BLaER1 treated with 17β-estradiol and CSF1 and Interleukin-3, amounts not matched to agents 10 nM and 100 nM (cell line): ENCODE results near the gene ZNF48.

Experiments
- H3K27ac ChIP-seq, 11 experiments: shearing (Covaris generic); formaldehyde crosslinking; 2 replicates each; pipeline ENCODE4 v1.8.1; 2022
- H3K27me3 ChIP-seq, 11 experiments: shearing (Covaris generic); formaldehyde crosslinking; 2 replicates each; pipeline ENCODE4 v1.8.1; 2022
- H3K36me3 ChIP-seq, 11 experiments: shearing (Covaris generic); formaldehyde crosslinking; 2 replicates each; pipeline ENCODE4 v1.8.1; 2022
- H3K4me1 ChIP-seq, 10 experiments: shearing (Covaris generic); formaldehyde crosslinking; 2 replicates each; pipeline ENCODE4 v1.8.1; 2022
- H3K4me2 ChIP-seq, 11 experiments: shearing (Covaris generic); formaldehyde crosslinking; 2 replicates each; pipeline ENCODE4 v1.8.1; 2022
- H3K4me3 ChIP-seq, 10 experiments: shearing (Covaris generic); formaldehyde crosslinking; 2 replicates each; pipeline ENCODE4 v1.8.1; 2022
- H3K9ac ChIP-seq, 11 experiments: shearing (Covaris generic); formaldehyde crosslinking; 2 replicates each; pipeline ENCODE4 v1.8.1; 2022
- H3K9me3 ChIP-seq, 11 experiments: shearing (Covaris generic); formaldehyde crosslinking; replicated peaks in 1 of 11; 2 replicates each; pipeline ENCODE4 v1.8.1; 2022
- H4K20me1 ChIP-seq, 11 experiments: shearing (Covaris generic); formaldehyde crosslinking; 2 replicates each; pipeline ENCODE4 v1.8.1; 2022
- Cebpa-rat ChIP-seq, 11 experiments: shearing (Covaris generic); IDR thresholded peaks; 2 replicates each; pipeline ENCODE4 v1.8.1; 2022

Gene ZNF48

GRCh38 chr16:30395155-30395991 lies at the start of gene ZNF48:
Gene ZNF48 (plus strand): TSS chr16:30395420. CDS start chr16:30395795, 375 bp downstream.
- Histone ChIP-seq H3K27me3 (no peaks in the 10 kb centered on the region), H3K4me1 (peaks cover 34 to 62% (median 53%) of the 10 kb centered on the region in 10 experiments), H3K4me3 (peak within 1 kb of the TSS; percentile 83 to 99 (median 95)), H3K36me3 (peaks cover 13 to 27% (median 18%) of the 10 kb centered on the region in 11 experiments), H3K9ac (peak within 1 kb of the TSS; percentile 80 to 93 (median 88)), H4K20me1 (peaks cover 0 to 21% (median 0%) of the 10 kb centered on the region in 11 experiments; a peak in 3 of 22 replicates), H3K27ac (peak within 1 kb of the TSS; percentile 41 to 90 (median 86); a peak in 21 of 22 replicates), H3K4me2 (peak within 1 kb of the TSS; percentile 81 to 99 (median 95)), H3K9me3 (no peaks in the 10 kb centered on the region)
- no peak for TF ChIP-seq Cebpa-rat (IDR thresholded peaks at IDR 0.05)

GRCh38 chr16:30346286-30346685 lies 48.9 kb upstream of the ZNF48 start:
- no peak for TF ChIP-seq Cebpa-rat (IDR thresholded peaks at IDR 0.05)
- no peak overlapping the region for H3K4me3 ChIP-seq
- no peaks in the 10 kb centered on the region for H3K27me3 ChIP-seq
- no peak overlapping the region for H3K4me2 ChIP-seq
- peaks cover 12 to 18% (median 13%) of the 10 kb centered on the region in 11 experiments for H3K36me3 ChIP-seq
- no peak overlapping the region for H3K9ac ChIP-seq
- H4K20me1 ChIP-seq = peaks cover 0 to 19% (median 4%) of the 10 kb centered on the region in 11 experiments; a peak in 11 of 22 replicates
- H3K4me1 ChIP-seq = peaks cover 29 to 68% (median 65%) of the 10 kb centered on the region in 10 experiments
- H3K27ac ChIP-seq = no peak overlapping the region
- H3K9me3 ChIP-seq = no peaks in the 10 kb centered on the region

GRCh38 chr16:30348113-30348512 lies 47.1 kb upstream of the ZNF48 start:
- H3K36me3 ChIP-seq = peaks cover 30 to 36% (median 31%) of the 10 kb centered on the region in 11 experiments
- no peaks in the 10 kb centered on the region for H3K9me3 ChIP-seq
- H3K27ac ChIP-seq = peak overlapping the region in 3 of 11 experiments; percentile 19 to 48 (median 30); a peak in 4 of 22 replicates
- no peaks in the 10 kb centered on the region for H3K27me3 ChIP-seq
- no peak for TF ChIP-seq Cebpa-rat (IDR thresholded peaks at IDR 0.05)
- H3K9ac ChIP-seq = no peak overlapping the region
- H3K4me1 ChIP-seq = peaks cover 20 to 67% (median 50%) of the 10 kb centered on the region in 10 experiments
- H3K4me2 ChIP-seq = peak overlapping the region in 7 of 11 experiments; percentile 2 to 69 (median 44); a peak in 8 of 22 replicates
- H3K4me3 ChIP-seq = no peak overlapping the region
- peaks cover 0 to 36% (median 13%) of the 10 kb centered on the region in 11 experiments; a peak in 14 of 22 replicates for H4K20me1 ChIP-seq

- H3K4me1 ChIP-seq = peaks cover 26 to 65% (median 52%) of the 10 kb centered on the region in 10 experiments
- peak overlapping the region in 5 of 11 experiments; percentile 25 to 66 (median 30); a peak in 7 of 22 replicates for H3K9ac ChIP-seq
- H3K27me3 ChIP-seq = no peaks in the 10 kb centered on the region
- H4K20me1 ChIP-seq = peaks cover 0 to 44% (median 17%) of the 10 kb centered on the region in 11 experiments; a peak in 16 of 22 replicates
- H3K4me2 ChIP-seq = peak overlapping the region in 9 of 11 experiments; percentile 47 to 82 (median 73); a peak in 16 of 22 replicates
- peak overlapping the region in 6 of 11 experiments; percentile 29 to 68 (median 65); a peak in 11 of 22 replicates for H3K27ac ChIP-seq
- TF ChIP-seq Cebpa-rat (IDR thresholded peaks at IDR 0.05) = no peak
- H3K36me3 ChIP-seq = peaks cover 38 to 44% (median 40%) of the 10 kb centered on the region in 11 experiments
- no peak overlapping the region for H3K4me3 ChIP-seq
- H3K9me3 ChIP-seq = no peaks in the 10 kb centered on the region
Observed at GRCh38 chr16:30348929-30349328, 46.3 kb upstream of the ZNF48 start.

- Histone ChIP-seq H3K27ac (peak overlapping the region in 8 of 11 experiments; percentile 23 to 68 (median 58); a peak in 12 of 22 replicates), H3K4me1 (peaks cover 30 to 70% (median 56%) of the 10 kb centered on the region in 10 experiments), H3K4me2 (peak overlapping the region in 10 of 11 experiments; percentile 36 to 82 (median 72); a peak in 18 of 22 replicates), H3K9me3 (no peaks in the 10 kb centered on the region), H4K20me1 (peaks cover 0 to 51% (median 21%) of the 10 kb centered on the region in 11 experiments; a peak in 16 of 22 replicates), H3K36me3 (peaks cover 38 to 47% (median 41%) of the 10 kb centered on the region in 11 experiments), H3K9ac (peak overlapping the region in 8 of 11 experiments; percentile 9 to 66 (median 30); a peak in 13 of 22 replicates), H3K27me3 (no peaks in the 10 kb centered on the region), H3K4me3 (no peak overlapping the region)
- peak in 5 of 11 experiments; percentile 6 to 60 (median 23); a peak in 4 of 22 replicates for TF ChIP-seq Cebpa-rat (IDR thresholded peaks at IDR 0.05)
Observed at GRCh38 chr16:30349675-30350074, 45.5 kb upstream of the ZNF48 start.

GRCh38 chr16:30350134-30350871 lies 44.9 kb upstream of the ZNF48 start:
- peaks cover 38 to 47% (median 41%) of the 10 kb centered on the region in 11 experiments for H3K36me3 ChIP-seq
- TF ChIP-seq Cebpa-rat (IDR thresholded peaks at IDR 0.05) = no peak
- H3K27ac ChIP-seq = peak overlapping the region in 8 of 11 experiments; percentile 3 to 68 (median 58); a peak in 12 of 22 replicates
- peak overlapping the region; percentile 3 to 82 (median 71); a peak in 20 of 22 replicates for H3K4me2 ChIP-seq
- H4K20me1 ChIP-seq = peaks cover 0 to 51% (median 21%) of the 10 kb centered on the region in 11 experiments; a peak in 16 of 22 replicates
- H3K9ac ChIP-seq = peak overlapping the region in 10 of 11 experiments; percentile 15 to 40 (median 26); a peak in 10 of 22 replicates
- peaks cover 30 to 70% (median 56%) of the 10 kb centered on the region in 10 experiments for H3K4me1 ChIP-seq
- no peaks in the 10 kb centered on the region for H3K9me3 ChIP-seq
- H3K4me3 ChIP-seq = no peak overlapping the region
- H3K27me3 ChIP-seq = no peaks in the 10 kb centered on the region

GRCh38 chr16:30351001-30351441 lies 44.2 kb upstream of the ZNF48 start:
- peak overlapping the region in 8 of 11 experiments; percentile 3 to 68 (median 58); a peak in 10 of 22 replicates for H3K27ac ChIP-seq
- H3K9me3 ChIP-seq = no peaks in the 10 kb centered on the region
- peaks cover 38 to 47% (median 41%) of the 10 kb centered on the region in 11 experiments for H3K36me3 ChIP-seq
- peaks cover 0 to 51% (median 21%) of the 10 kb centered on the region in 11 experiments; a peak in 16 of 22 replicates for H4K20me1 ChIP-seq
- H3K4me2 ChIP-seq = peak overlapping the region in 10 of 11 experiments; percentile 3 to 82 (median 72); a peak in 14 of 22 replicates
- H3K27me3 ChIP-seq = no peaks in the 10 kb centered on the region
- H3K4me1 ChIP-seq = peaks cover 32 to 77% (median 62%) of the 10 kb centered on the region in 10 experiments
- peak overlapping the region in 8 of 11 experiments; percentile 15 to 40 (median 28); a peak in 10 of 22 replicates for H3K9ac ChIP-seq
- H3K4me3 ChIP-seq = no peak overlapping the region
- no peak for TF ChIP-seq Cebpa-rat (IDR thresholded peaks at IDR 0.05)
